ENCODE measurements around the gene CPM. TPM values are rescaled to one million over a fixed set of nuclear protein-coding genes. Genes with fewer than 3 reads are reported as not detected.
A peak's percentile ranks its signal among the peaks of the same experiment; 100 is the strongest.
"Not testable (repeated sequence)": the region's sequence is repeated elsewhere in the genome, so short reads cannot be mapped to it uniquely, and the experiment has no call there.

CPM gene
- total RNA-seq, 2 donors from 2014 or later, result 18.4 to 35.0 TPM

GRCh38 chr12:68821357-68822188 lies 111.4 kb downstream of the CPM start:
- no peak for ATAC-seq
- intact Hi-C loops (cut with DNase I), result no loop called here

GRCh38 chr12:68819481-68819880 lies 113.5 kb downstream of the CPM start:
- DNase-seq; intact Hi-C loops (cut with DNase I); ATAC-seq: not testable (repeated sequence)

More at GRCh38 chr12:68821357-68822188, 111.4 kb downstream of the CPM start:
- no peak for DNase-seq

- DNase-seq, result no peak
- intact Hi-C loops (cut with DNase I), result no loop called here
- ATAC-seq, result no peak
Measured at GRCh38 chr12:68815928-68816800, 116.8 kb downstream of the CPM start.

- ATAC-seq (no peak), DNase-seq (no peak)
- intact Hi-C loops (cut with DNase I), result no loop called here
Measured at GRCh38 chr12:68815232-68815927, 117.6 kb downstream of the CPM start.

- intact Hi-C loops (cut with DNase I), result no loop called here
- ATAC-seq (no peak), DNase-seq (no peak)
Measured at GRCh38 chr12:68814490-68815231, 118.3 kb downstream of the CPM start.

GRCh38 chr12:68813242-68813593 lies 119.8 kb downstream of the CPM start:
- DNase-seq, result no peak
- intact Hi-C loops (cut with DNase I), result no loop called here
- ATAC-seq, result no peak

GRCh38 chr12:68812553-68813241 lies 120.3 kb downstream of the CPM start:
- intact Hi-C loops (cut with DNase I), result no loop called here
- no peak for DNase-seq
- no peak for ATAC-seq

GRCh38 chr12:68811573-68811972 lies 121.4 kb downstream of the CPM start:
- intact Hi-C loops (cut with DNase I); DNase-seq; ATAC-seq: not testable (repeated sequence)

- ATAC-seq; intact Hi-C loops (cut with DNase I); DNase-seq: not testable (repeated sequence)
Measured at GRCh38 chr12:68810027-68810389, 123.0 kb downstream of the CPM start.

GRCh38 chr12:68809190-68810026 lies 123.6 kb downstream of the CPM start:
- intact Hi-C loops (cut with DNase I), result loop anchor here in 1 of 2 donors (5.0 kb wide), 1 partner anchor 62 kb away; the partner anchor contains the start of gene SLC35E3
- ATAC-seq, result no peak
- no peak for DNase-seq

- peak; percentile 85 for DNase-seq
- peak; percentile 61 to 86 for ATAC-seq
- intact Hi-C loops (cut with DNase I), result loop anchor here in 1 of 2 donors (5.0 kb wide), 1 partner anchor 61 kb away; the partner anchor contains the start of gene SLC35E3
Measured at GRCh38 chr12:68808388-68809189, 124.4 kb downstream of the CPM start.

- DNase-seq, result peak; percentile 96
- intact Hi-C loops (cut with DNase I), result loop anchor here in 1 of 2 donors (5.0 kb wide), 1 partner anchor 60 kb away; the partner anchor contains the start of gene SLC35E3
- ATAC-seq, result peak; percentile 97 to 98
Measured at GRCh38 chr12:68807576-68808387, 125.2 kb downstream of the CPM start, which contains the start of gene MDM2. Gene MDM2, plus strand, starts transcription at chr12:68808177. Its CDS starts 301 bp downstream, at chr12:68808478.

GRCh38 chr12:68807274-68807575 lies 125.7 kb downstream of the CPM start:
- not testable (repeated sequence) for ATAC-seq
- intact Hi-C loops (cut with DNase I), result loop anchor here in 1 of 2 donors (5.0 kb wide), 1 partner anchor 60 kb away; the partner anchor contains the start of gene SLC35E3

GRCh38 chr12:68806488-68807237 lies 126.3 kb downstream of the CPM start:
- intact Hi-C loops (cut with DNase I), result loop anchor here in 1 of 2 donors (5.0 kb wide), 1 partner anchor 59 kb away; the partner anchor contains the start of gene SLC35E3
- DNase-seq (no peak), ATAC-seq (no peak)

More at GRCh38 chr12:68807274-68807575, 125.7 kb downstream of the CPM start:
- DNase-seq, result not testable (repeated sequence)
